Lung microvascular endothelial cell (primary cell): ENCODE measurements around the gene CDT1. TPM values are rescaled to one million over a fixed set of nuclear protein-coding genes. Genes with fewer than 3 reads are reported as not detected.
"Not testable (repeated sequence)": the region's sequence is repeated elsewhere in the genome, so short reads cannot be mapped to it uniquely, and the experiment has no call there.

ENCODE experiments used
- DNase-seq, 2 donors: peaks; one replicate each; pipeline versions ENCODE4 v3.0.0 to v3.0.0-alpha.2; 2010; ENCODE audit warnings: low read depth in 2 of 2
- total RNA-seq: library from RNA; depleted of rRNA; stranded (reverse); fragments of >200 nt; gene quantifications from 2 replicates; pipeline ENCODE4 v1.2.1, GENCODE V29; 2014

Gene CDT1
- total RNA-seq, 1 donor from 2014 or later, result 1.8 TPM

- DNase-seq, result peak; percentile 42 to 63
These were observed 20.9 kb upstream of the CDT1 start for GRCh38 chr16:88782454-88783390.

GRCh38 chr16:88783391-88784073, 20.1 kb upstream of the CDT1 start:
- DNase-seq, result peak; percentile 75

- peak; percentile 82 to 91 for DNase-seq
These were observed 19.3 kb upstream of the CDT1 start for GRCh38 chr16:88784074-88784855.

GRCh38 chr16:88784856-88785105, 18.8 kb upstream of the CDT1 start:
- no peak for DNase-seq

GRCh38 chr16:88785106-88785924, 18.3 kb upstream of the CDT1 start, which contains the start of gene PIEZO1:
TSS of gene PIEZO1 (minus strand) at chr16:88785220. CDS start at chr16:88784964, 256 bp downstream.
- peak; percentile 69 to 83 for DNase-seq

GRCh38 chr16:88787579-88788314, 15.8 kb upstream of the CDT1 start:
- DNase-seq, result no peak

GRCh38 chr16:88788749-88789148, 14.8 kb upstream of the CDT1 start:
- DNase-seq, result not testable (repeated sequence)

- no peak for DNase-seq
These were observed 14.0 kb upstream of the CDT1 start for GRCh38 chr16:88789594-88789993.

- DNase-seq, result no peak
These were observed 13.0 kb upstream of the CDT1 start for GRCh38 chr16:88790312-88791211.

- no peak for DNase-seq
These were observed 11.5 kb upstream of the CDT1 start for GRCh38 chr16:88792078-88792550.

- no peak for DNase-seq
These were observed 10.8 kb upstream of the CDT1 start for GRCh38 chr16:88792668-88793250.

- DNase-seq, result no peak
These were observed 10.2 kb upstream of the CDT1 start for GRCh38 chr16:88793251-88793954.

- DNase-seq, result no peak
These were observed 7.3 kb upstream of the CDT1 start for GRCh38 chr16:88796278-88796677.

GRCh38 chr16:88798073-88798472, 5.5 kb upstream of the CDT1 start:
- DNase-seq, result no peak

GRCh38 chr16:88798772-88799455, 4.7 kb upstream of the CDT1 start:
- no peak for DNase-seq

- no peak for DNase-seq
These were observed 3.9 kb upstream of the CDT1 start for GRCh38 chr16:88799569-88800276.

- DNase-seq, result no peak
These were observed 3.4 kb upstream of the CDT1 start for GRCh38 chr16:88800277-88800592.
